Stimulated activated CD4-positive, alpha-beta T cell treated with anti-CD3 and anti-CD28 coated beads, Interleukin-1b, Interleukin-23, amount 100 ng/mL, for 24 hours (primary cell): Measurements from ENCODE around the gene KRTAP23-1.

Source experiments
- DNase-seq, 4 experiments: peaks; one replicate each; pipeline ENCODE4 v3.0.0-alpha.2; 2020; ENCODE audit warnings: low read depth in 4 of 4, low spot score in 1 of 4

KRTAP23-1 gene, protein sequence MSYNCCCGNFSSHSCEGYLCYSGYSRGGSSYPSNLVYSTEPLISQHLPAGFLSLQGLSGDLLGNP

DNA sequence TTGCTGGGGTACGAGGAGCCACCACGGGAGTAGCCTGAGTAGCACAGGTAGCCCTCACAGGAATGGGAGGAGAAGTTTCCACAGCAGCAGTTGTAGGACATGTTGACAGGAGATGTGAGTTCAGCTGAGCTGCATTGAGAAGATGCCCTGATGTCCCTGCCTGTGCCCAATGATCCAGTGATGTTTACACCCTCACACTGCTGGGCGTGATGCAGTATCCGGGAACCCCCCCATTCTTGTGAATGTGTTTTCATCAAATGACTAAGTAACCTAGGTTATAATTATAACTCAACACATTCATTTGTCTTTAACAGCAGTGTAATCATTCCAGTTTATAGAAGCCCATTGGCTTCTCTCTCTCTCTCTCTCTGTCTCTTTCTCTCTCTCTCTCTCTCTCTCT lies at the start of gene KRTAP23-1:
TSS of gene KRTAP23-1 (minus strand) at position 101 of the 400 bp plus-strand sequence. CDS start at position 101, 0 bp downstream.
- DNase-seq = no peak

DNA sequence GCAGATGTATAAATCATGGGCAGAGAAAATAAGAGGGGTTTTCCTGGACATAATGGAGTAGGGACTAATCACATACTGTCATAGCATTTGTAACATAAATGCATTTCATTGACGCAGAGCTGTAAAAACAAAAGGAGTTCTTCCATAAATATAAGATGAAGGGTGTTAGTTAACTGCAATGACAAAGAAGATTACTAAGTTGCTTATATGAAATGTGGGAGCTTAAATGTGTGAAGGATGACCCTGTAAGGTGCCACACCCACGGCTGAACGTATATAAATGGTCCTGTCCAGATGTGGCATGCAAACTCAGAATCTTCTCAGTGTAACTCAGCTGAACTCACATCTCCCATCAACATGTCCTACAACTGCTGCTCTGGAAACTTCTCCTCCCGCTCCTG lies 47.3 kb upstream of the KRTAP23-1 start, which contains the start of gene KRTAP13-1:
TSS of gene KRTAP13-1 (plus strand) at position 301 of the 400 bp plus-strand sequence. CDS start at position 357, 56 bp downstream.
- DNase-seq = no peak

DNA sequence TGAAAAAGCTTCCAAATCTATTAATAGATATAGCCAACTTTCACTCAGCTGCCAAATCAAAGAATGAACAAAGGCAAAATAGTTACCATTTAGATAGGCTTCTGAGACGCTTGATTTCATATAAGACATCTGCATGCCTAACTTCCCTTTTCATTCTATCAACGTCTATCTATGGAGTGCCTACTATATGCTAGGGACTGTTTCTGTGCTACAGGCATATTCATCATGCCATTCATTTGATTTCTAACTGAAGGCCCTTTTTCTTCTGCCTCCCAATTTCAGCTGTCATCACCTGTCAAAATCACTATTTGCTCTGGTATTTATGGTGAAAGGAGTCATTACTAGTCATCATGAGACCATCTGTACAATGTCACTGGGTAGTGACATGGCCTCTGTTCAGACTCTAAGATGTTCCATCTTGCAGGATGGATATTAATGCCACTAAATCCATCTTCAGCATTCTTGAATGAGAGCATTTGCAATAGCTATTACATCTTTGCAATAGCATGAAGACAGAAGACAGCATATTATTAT lies 43.2 kb upstream of the KRTAP23-1 start:
- no peak for DNase-seq

DNA sequence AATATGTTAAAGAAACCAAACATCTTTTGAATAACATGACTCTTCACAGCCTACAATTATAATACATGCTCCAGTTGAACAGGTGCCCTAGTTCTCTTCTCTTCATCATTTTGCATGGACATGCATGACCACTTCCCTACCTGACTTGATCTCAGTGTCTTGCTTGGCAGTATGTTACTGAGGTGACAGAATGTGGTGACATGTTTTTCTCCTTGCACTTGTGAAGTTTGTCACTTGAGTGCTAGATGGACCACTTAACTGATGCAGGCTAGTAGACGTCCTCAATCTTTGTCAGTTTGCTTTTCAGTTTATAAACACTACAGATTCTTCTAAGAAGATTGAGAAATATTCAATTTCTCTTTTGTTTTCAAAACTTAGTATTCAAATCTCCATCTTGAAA lies 33.8 kb upstream of the KRTAP23-1 start:
- no peak for DNase-seq

DNA sequence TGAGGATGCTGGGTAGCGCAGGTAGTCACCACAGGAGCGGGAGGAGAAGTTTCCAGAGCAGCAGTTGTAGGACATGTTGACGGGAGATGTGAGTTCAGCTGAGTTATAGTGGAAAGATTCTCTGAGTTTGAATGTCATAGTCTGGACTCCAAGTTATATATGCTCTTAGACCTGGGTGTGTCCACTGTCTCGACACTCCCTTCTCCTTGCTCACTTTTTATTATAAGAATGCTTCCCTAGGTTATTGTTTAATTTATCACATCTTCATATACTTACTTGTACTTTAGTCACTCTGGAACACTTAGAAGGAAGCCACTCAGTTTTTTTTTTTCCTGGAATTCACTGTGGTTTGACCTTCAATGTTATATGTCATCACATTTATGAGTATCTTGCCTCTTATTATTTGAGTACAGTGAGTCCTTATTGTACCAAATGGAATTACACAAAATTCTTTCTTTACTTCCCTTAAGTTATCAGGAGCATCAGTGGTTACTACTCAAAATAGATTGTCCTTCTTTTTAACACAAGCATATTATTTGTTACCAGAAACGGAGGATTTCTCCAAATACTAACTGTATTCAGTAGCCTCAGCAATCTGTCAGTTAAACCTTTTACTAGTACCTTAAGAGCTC lies 23.8 kb upstream of the KRTAP23-1 start, which contains the start of gene KRTAP13-2:
TSS of gene KRTAP13-2 (minus strand) at position 133 of the 632 bp plus-strand sequence. CDS start at position 75, 58 bp downstream.
- DNase-seq = no peak

DNA sequence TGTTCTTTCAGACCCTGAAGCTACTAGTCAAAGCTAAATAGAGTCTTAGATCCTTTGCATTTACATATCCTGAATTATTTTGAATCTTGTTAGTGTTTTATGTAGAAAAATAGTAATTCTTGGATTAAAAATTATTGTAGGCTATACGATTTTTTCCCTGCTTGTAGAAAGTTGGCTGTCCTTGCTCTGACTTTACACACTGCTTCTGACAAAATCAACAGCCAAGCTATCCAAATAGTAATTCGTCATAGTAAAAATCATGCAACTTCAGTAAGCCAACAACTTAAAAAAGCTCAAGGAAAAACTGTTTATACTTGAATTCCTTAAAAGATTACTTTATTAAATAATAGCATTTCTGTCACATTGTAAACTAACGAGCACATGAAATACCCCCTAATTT lies 7.5 kb upstream of the KRTAP23-1 start:
- no peak for DNase-seq

DNA sequence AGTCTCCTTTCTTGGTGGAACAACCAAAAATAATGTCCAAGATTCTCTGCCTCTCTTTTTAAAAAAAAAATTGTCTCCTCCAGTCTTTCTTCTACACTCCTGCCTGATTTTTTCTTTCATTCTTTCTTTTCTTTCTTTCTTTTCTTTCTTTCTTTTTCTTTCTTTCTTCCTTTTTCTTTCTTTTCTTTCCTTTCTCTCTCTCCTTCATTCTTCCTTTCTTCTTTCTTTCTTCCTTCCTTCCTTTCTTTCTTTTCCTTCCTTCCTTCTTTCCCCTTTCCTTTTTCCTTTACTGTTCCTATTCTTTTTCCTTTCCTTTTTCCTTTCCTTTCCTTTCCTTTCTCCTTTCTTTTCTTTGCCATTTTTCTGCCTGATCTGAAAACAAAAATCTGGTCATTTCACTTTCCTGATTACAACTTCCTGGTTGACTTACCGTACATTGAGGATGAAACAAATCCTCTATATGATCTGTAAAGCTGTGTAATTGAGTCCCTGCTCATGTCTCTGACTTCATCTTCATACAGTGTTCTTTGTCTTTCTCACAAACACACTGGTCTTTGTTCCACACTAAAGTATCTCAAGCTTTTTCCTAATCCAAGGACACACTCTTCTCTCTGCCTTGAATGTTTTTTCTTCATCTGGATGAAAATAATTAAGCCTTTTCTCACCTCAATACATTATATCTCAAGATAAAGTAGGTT lies 6.1 kb upstream of the KRTAP23-1 start:
- no peak for DNase-seq

DNA sequence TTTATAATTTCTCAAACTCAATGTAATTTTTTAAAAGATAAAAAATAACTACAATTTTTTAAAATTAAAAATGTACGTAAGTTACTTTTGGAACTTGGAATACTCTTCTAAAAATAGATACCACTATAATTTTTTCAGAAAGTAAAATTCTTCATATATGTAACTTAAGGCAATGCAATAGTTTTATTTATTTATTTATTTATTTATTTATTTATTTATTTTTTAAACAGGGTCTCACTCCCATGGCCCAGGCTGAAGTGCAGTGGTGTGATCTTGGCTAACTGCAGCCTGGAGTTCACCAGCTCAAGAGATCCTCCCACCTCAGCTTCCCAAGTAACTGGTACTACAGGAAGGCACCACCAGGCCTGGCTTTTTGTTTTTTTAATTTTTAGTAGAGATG lies 3.1 kb upstream of the KRTAP23-1 start:
- DNase-seq = no peak

DNA sequence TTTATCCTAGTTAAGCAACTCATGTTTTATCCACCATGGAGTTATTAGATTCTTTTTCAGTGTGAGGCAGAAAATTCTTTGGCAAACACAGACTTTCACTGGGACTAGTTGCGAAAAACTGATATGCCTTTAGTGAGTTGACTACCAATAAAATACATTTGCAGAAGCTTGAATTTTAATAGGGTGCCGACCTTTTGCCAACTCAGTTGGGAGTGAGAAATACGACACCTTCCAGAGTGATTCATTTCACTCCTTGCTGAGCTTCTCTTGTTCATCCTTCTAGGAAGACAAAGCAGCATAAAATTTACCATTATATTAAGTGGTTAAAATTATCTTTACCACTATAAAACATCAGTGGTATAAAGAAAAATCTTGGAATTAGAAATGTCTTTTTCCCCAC lies 1.2 kb upstream of the KRTAP23-1 start:
- DNase-seq = no peak

DNA sequence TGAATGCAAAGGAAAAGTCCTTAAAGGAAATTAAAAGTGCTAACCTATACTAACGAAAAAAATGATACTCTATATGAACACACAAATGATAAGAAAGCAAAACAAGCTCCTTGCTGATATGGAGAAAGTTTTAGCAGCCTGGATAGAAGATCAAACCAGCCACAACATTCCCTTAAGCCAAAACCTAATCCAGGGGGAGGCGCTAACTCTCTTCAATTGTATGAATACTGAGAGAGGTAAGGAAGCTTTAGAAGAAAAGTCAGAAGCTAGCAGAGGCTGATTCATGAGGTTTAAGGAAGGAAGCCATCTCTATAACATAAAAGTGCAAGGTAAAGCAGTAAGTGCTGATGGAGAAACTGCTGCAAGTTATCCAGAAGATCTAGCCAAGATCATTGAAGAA lies 3.4 kb downstream of the KRTAP23-1 start:
- DNase-seq = no peak

DNA sequence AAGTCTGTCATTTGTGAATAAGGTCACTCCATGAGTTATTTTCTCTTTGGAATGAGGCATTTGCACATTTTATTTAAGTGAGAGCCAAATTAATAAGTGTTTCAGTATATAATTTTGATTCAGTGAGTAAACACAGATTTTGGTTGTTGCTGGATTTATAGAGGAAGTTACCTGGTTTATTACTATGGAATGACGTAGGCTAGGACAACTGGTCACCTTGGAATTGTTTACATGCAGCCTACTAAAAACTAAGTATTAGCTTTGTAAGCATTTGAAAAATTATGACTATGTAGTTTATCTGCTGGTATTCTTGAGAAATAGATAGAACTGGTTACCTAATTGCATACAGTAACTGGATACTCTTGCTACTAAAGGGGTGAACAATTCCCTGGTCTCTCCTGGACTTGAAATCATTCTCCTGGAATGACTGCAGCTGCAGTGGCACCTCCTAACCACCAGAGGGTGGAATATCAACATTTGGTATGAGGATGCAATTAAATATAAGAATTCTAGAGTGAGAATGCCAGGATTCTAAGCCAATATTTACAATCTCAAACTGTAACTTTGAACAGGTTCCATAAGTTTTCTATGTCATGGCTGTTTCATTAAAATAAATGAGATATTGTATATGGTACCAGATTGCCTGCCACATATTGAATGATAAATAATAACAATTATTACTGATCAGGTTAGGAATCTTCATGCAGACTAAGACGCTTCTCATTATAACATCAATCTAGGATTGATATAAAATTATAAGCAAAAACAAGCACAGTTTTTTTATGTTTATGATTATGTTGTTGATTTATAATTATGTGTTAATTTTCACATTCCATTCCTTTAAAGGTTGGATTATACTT lies 7.5 kb downstream of the KRTAP23-1 start:
- peak in 3 of 4 experiments; percentile 5 to 17 (median 6) for DNase-seq

DNA sequence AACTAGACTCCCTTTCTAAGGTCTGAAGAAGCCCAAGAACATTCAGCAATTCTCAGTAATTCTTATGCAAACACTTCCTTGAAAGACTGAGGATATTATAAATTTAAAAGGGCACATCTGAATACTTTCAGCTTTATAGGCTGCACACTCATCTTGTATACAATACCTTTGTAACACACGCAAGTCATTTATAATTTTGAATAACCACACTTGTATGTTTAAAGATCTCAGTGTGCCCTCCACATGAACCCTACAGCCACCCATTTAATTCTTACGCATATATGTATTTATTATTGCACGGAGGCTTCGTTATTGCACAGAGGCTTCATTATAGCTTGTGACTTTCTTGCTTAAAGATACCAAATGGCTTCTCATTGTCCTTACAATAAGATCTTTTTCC lies 9.7 kb downstream of the KRTAP23-1 start:
- no peak for DNase-seq

DNA sequence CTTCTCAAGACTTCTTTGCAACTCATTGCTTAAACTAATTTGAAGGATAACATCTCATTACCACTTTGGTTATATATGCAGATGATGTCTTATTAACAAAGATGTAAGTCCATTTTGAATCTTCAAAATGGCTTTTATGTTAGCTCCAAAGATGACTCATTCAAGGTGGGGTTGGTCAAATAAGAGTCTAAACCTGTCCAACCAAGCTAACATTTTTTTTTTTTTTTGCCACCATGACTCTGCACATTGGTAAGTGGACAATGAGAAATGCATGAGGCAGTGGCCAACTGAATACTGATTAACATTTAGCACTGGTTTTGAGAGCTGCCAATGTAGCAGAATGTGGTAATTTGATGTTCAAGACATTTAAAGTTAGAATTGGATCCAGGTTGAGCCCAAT lies 10.6 kb downstream of the KRTAP23-1 start:
- no peak for DNase-seq

DNA sequence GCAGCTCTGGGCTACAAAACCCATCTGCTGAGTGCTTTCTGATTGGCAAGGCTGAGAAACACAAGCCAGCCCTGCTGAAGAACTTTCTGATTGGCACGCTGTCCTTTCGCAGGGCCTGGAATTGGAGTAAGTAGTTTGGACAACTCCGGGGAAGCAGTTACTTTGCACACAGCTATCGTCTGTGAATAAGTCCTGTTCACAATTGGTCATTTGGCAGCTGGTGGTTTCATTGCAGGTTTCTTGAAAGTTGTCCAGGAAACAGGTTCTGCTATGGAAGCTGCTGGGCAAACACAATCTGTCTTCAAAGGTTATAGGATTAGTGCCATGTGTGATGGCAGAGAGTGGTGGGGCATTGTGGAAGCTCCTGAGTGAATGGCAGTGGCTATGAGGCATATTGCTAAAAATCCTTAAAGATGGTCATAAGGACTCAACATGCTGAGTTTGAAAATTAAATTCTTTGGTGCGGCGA lies 11.1 kb downstream of the KRTAP23-1 start, which contains the start of gene KRTAP27-1:
TSS of gene KRTAP27-1 (minus strand) at position 419 of the 469 bp plus-strand sequence. CDS start at position 393, 26 bp downstream.
- no peak for DNase-seq

DNA sequence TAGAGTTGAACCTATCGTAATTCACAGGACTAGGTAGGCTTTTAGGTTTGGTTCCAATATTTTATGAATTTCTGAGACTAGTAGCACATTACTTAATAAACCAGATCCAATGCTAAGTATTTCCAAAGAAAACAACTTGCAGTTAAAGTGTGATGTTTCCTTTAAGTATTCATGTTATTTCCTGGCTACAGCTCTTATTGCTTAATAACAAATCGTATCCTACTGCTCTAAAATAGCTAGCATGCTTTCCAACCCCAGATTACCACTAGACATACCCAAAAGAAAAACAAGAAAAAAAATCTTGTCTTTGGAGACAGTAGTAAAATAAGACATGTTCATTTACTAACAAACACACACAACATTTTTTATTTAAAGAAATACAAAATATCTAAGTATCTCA lies 11.8 kb downstream of the KRTAP23-1 start:
- no peak for DNase-seq

DNA sequence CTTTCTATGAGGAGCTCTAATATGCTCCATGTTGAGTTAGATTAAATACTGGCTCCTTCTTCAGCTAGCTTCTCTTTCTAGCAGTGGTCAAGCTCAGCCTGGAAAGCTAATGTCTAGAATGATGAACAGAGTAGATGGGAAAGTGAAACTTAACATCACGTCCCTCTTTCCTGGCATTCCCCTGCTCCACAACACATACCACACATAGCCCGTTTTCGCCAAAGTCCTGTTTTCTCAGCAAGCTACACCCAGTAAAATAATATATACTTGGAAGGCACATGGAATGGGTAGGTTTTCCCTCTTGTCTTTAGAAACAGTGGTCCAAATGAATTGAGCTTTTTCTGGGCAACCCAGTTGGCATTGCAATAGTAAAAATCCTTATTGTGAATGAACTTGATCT lies 14.7 kb downstream of the KRTAP23-1 start:
- no peak for DNase-seq

DNA sequence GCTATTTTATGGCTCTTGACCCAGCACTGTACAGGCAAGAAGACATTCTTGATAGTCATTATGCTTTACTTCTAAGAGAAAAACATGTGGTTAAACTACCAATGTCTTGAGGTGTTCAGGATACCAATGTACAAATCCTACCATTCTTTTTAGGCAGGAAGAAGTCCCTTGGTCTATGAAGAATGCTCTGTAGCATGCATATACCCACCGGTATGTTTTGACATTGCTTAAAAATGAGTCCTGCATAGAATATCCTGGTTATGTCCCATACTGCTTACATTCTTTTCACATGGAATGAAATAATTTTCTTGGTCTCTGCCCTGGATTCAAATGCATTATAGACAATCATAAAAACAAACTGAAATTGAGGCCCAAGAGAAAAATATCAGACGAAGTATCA lies 15.7 kb downstream of the KRTAP23-1 start:
- DNase-seq = no peak

DNA sequence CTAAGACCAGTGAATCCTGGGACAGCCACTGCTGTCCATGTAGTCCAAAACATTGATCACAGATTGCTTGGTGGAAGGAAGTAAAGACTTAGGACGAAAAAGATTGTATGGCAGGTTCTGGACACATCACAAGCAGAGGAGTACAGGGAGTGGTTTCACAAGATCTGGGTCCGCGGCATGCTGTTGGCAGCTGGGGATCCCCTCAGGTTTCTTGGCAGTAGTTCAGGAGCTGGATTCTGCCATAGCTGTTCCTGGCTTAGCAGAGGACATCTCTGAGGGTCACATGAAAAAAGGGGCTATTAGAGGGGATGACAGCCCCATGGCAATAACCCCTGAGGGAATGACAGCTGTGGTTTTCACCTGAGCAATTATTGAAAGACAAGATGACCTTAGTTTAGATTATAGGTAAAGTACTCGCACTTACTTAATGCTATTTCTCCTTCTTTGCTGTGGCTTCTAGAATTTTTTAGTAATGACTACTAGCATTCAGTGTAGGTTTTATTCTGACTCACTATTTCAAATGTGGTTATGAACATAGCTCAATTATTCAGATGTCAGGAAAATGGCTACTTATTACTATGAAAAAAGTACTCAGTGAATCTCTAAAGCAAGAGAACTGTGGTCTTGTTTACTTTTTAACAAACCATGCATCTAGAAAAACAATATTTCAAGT lies 19.1 kb downstream of the KRTAP23-1 start:
- no peak for DNase-seq

DNA sequence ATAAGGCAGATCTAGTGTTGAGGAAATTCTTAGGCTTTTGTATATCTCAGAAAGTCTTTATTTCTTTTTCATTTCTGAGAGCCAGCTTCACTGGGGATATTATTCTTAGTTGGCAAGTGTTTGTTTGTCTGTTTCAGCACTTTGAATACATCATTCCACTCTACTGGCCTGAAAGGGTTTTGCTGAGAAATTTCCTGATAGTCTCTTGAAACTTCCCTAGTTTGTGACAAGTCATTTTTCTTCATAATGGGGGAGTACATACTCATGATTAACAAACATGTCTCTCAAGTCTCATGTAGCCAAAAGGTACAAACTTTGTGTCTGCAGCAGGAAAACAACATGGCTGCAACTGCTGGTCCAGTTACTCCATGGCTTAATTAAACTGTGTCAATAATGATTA lies 22.0 kb downstream of the KRTAP23-1 start:
- no peak for DNase-seq

DNA sequence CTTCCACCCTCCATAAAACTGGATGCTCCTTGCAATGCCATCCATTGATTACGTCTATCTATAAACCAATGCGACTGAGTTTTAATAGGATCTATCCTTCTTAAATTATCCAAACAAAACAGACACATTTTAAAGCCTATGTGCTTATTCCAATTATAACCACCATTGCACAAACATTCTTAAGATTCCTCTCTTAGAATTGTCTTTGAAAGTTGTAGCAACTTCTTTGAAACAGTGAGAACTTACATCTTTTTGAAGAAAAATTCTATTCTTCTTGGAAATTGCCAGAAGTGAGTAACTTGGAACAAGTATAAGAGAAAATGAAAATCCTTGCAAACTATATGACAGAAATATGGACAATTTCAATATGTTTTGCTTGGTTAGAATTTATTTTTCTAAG lies 28.2 kb downstream of the KRTAP23-1 start, which contains the start of gene KRTAP26-1:
TSS of gene KRTAP26-1 (minus strand) at position 101 of the 400 bp plus-strand sequence. CDS start 280 bp downstream, outside the sequence.
- no peak for DNase-seq
